Right atrium auricular region (tissue), 2 donors: ENCODE measurements around the gene TSNAXIP1. TPM values are rescaled to one million over a fixed set of nuclear protein-coding genes. Genes with fewer than 3 reads are reported as not detected.
"Not testable (repeated sequence)": the region's sequence is repeated elsewhere in the genome, so short reads cannot be mapped to it uniquely, and the experiment has no call there.

ENCODE experiments used
- DNase-seq: peaks from one replicate; pipeline ENCODE4 v3.0.0-alpha.2; 2019; ENCODE audit warnings: low spot score
- H3K27ac ChIP-seq, 2 donors: fragments of 200-600 bp; sonication (generic); 1 replicate in 1 of 2; 2 replicates in 1 of 2; pipeline ENCODE4 v1.5.1; 2016 to 2019
- H3K27me3 ChIP-seq, 2 donors: fragments of 200-600 bp; sonication (generic); one replicate each; pipeline versions ENCODE4 v1.5.1 to v1.6.0; 2017 to 2019
- H3K36me3 ChIP-seq: fragments of 200-600 bp; sonication (generic); one replicate; pipeline ENCODE4 v1.5.1; 2016
- H3K4me1 ChIP-seq, 2 donors: fragments of 200-600 bp; sonication (generic); one replicate each; pipeline versions ENCODE4 v1.5.1 to v1.6.0; 2017 to 2019
- H3K4me3 ChIP-seq, 2 donors: fragments of 200-600 bp; sonication (generic); 1 replicate in 1 of 2; 2 replicates in 1 of 2; pipeline ENCODE4 v1.5.1; 2017 to 2019; ENCODE audit warnings: mild to moderate bottlenecking in 1 of 2, moderate library complexity in 1 of 2
- H3K9me3 ChIP-seq, 2 donors: fragments of 200-600 bp; sonication (generic); one replicate each; pipeline ENCODE4 v1.5.1; 2019
- total RNA-seq, 2 donors: library from RNA; depleted of rRNA; stranded (reverse); fragments of >200 nt; gene quantifications; one replicate each; pipeline ENCODE4 v1.1.0, GENCODE V29; 2016
- TF ChIP-seq, protein P1 (sequence below), 2 donors: fragments of 200-600 bp; sonication (generic); IDR thresholded peaks; one replicate each; pipeline ENCODE4 v1.5.1; 2019; ENCODE audit warnings: antibody characterized with exemption in 2 of 2

Gene TSNAXIP1
- total RNA-seq, 2 donors from 2014 or later, result 0.55 TPM; not detected in 1

DNA sequence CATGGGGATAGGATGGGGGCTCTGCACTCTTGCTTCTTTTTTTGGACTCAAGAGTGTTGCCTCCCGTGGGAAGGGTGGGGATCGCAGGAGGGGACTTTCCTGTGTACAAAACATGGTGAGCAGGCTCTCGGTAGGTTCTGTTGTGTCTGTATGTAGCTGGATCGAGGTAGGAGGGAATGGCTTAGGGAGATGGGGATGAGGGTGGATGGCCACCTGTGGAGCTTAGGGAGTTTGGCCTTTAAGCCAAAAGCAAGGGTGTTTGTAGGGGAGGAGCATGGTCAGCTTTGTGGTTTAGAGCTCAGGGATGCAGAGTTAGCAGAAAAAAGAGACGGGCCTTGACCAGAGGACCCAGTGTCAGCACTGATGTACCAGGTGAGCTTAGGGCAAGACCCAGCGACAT lies 55.2 kb downstream of the TSNAXIP1 start:
- Histone ChIP-seq H3K27me3 (no peaks in the 10 kb centered on the region), H3K9me3 (no peaks in the 10 kb centered on the region), H3K27ac (peak overlapping the region; percentile 88 to 95), H3K4me1 (peaks cover 0 to 72% of the 10 kb centered on the region in 2 donors), H3K4me3 (no peak overlapping the region), H3K36me3 (peaks cover 19% of the 10 kb centered on the region)
- TF ChIP-seq, protein P1, sequence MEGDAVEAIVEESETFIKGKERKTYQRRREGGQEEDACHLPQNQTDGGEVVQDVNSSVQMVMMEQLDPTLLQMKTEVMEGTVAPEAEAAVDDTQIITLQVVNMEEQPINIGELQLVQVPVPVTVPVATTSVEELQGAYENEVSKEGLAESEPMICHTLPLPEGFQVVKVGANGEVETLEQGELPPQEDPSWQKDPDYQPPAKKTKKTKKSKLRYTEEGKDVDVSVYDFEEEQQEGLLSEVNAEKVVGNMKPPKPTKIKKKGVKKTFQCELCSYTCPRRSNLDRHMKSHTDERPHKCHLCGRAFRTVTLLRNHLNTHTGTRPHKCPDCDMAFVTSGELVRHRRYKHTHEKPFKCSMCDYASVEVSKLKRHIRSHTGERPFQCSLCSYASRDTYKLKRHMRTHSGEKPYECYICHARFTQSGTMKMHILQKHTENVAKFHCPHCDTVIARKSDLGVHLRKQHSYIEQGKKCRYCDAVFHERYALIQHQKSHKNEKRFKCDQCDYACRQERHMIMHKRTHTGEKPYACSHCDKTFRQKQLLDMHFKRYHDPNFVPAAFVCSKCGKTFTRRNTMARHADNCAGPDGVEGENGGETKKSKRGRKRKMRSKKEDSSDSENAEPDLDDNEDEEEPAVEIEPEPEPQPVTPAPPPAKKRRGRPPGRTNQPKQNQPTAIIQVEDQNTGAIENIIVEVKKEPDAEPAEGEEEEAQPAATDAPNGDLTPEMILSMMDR (IDR thresholded peaks at IDR 0.05), result no peak
- DNase-seq, result no peak

DNA sequence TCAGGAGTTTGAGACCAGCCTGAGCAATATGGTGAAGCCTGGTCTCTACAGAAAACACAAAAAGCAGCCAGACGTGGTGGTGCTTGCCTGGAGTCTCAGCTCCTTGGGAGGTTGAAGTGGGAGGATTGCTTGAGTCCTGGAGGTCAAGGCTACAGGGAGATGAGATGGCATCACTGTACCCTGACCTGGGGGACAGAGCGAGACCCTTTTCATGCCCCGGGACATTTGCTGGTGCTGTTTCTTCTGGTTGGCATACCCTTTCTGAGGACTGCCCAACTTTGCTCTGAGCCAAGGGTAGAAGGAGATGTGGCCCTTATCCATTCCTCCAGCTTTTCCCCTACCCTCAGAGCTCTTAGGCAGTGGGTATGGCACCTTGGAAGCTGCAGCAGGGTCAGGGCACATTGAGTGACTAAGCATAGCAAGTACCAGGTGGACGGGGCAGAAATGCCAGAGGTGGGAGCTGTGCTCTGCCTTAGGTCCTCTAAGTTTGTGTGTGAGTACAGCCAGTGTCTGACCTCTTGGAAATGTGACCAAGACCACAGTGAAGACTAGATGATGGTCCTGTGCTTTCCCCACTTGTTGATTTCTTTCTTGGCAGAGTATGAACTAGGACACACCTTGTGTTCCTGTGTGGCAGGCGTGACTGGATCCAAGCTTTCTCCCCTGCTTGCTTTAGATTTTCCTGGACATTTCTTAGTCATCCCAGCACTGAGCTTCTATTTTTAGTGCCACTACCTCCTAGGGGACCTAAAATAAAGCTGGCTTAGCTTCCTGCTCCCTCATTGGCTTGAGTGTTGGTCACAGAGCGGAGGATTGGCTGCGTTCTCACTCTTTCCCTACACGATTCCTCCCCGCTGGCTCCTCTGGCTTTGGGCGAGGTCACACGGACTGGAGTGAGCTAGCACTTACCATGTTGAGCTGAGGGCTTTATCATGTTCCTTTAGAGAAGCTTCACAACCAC lies 56.2 kb downstream of the TSNAXIP1 start:
- H3K27ac ChIP-seq, result peak overlapping the region; percentile 88 to 95
- H3K4me1 ChIP-seq, result peaks cover 0 to 61% of the 10 kb centered on the region in 2 donors
- no peak overlapping the region for H3K4me3 ChIP-seq
- DNase-seq, result peak; percentile 91
- peaks cover 30% of the 10 kb centered on the region for H3K36me3 ChIP-seq
- H3K9me3 ChIP-seq, result no peaks in the 10 kb centered on the region
- H3K27me3 ChIP-seq, result no peaks in the 10 kb centered on the region
- TF ChIP-seq, protein P1 (IDR thresholded peaks at IDR 0.05), result no peak

DNA sequence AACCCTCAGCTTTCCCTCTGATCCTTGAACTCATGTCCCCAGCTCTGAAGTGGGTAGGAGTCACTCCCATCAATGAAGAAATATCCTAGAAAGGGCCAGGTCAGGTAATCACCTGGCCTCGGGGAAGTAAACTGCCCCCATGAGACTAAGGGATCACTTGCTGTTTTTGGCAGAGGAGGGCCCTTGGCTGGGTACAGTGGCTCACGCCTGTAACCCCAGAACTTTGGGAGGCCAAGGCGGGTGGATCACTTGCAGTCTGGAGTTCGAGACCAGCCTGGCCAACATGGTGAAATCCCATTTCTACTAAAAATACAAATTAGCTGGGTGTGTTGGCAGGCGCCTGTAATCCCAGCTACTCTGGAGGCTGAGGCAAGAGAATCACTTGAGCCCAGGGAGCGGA lies 57.4 kb downstream of the TSNAXIP1 start:
- H3K4me1 ChIP-seq, result peaks cover 0 to 50% of the 10 kb centered on the region in 2 donors
- DNase-seq, H3K27me3 ChIP-seq, H3K9me3 ChIP-seq, H3K4me3 ChIP-seq: not testable (repeated sequence)
- H3K36me3 ChIP-seq, result peaks cover 41% of the 10 kb centered on the region
- H3K27ac ChIP-seq, result peak overlapping the region; percentile 88 to 95

DNA sequence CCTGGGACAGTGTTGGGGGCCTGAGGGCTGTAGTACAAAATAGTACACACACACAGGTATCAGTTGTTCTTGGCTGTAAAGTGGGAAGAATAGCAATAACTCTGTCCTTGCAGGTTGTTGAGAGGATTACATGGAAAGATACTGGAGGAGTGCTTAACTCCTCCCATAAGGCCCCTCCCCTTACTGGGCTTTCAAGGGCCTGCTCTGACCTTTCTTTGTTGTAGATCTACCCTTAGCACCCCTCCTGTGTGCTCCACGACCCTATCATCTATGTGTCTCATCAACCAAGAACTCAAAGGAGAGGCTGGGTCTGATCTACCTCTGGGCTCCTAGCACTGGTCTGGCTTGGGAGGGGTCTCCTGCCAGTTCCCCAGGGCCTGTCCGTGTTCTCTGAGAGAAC lies 57.9 kb downstream of the TSNAXIP1 start:
- peak overlapping the region; percentile 88 to 95 for H3K27ac ChIP-seq
- H3K27me3 ChIP-seq, result no peaks in the 10 kb centered on the region
- no peaks in the 10 kb centered on the region for H3K9me3 ChIP-seq
- H3K36me3 ChIP-seq, result peaks cover 47% of the 10 kb centered on the region
- no peak for DNase-seq
- H3K4me1 ChIP-seq, result peaks cover 0 to 50% of the 10 kb centered on the region in 2 donors
- H3K4me3 ChIP-seq, result no peak overlapping the region
- TF ChIP-seq, protein P1 (IDR thresholded peaks at IDR 0.05), result no peak

DNA sequence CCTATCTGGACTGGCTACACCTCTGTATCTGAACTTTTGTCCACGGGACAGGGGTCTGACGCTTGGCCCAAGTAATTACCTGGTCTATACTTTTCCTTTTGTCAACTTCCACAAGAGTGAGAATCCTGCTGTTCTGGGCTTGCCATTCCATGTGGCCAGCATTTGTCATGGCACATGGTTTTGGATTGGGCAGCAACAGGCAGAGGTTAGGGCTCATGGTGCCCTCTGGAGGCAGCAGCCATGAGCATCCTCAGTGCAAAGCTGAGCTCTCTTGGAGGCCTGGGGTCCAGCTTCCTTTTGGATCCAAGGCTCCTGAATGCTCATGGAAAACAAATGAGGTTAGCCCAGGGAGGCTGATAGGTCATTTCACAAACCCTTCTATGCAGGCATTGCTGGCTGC lies 58.6 kb downstream of the TSNAXIP1 start:
- no peak for DNase-seq
- no peaks in the 10 kb centered on the region for H3K27me3 ChIP-seq
- no peaks in the 10 kb centered on the region for H3K9me3 ChIP-seq
- TF ChIP-seq, protein P1 (IDR thresholded peaks at IDR 0.05), result peak in 1 of 2 donors; percentile 48
- no peak overlapping the region for H3K4me3 ChIP-seq
- H3K4me1 ChIP-seq, result peaks cover 0 to 44% of the 10 kb centered on the region in 2 donors
- peak overlapping the region in 1 of 2 donors; percentile 88 for H3K27ac ChIP-seq
- H3K36me3 ChIP-seq, result peaks cover 54% of the 10 kb centered on the region

DNA sequence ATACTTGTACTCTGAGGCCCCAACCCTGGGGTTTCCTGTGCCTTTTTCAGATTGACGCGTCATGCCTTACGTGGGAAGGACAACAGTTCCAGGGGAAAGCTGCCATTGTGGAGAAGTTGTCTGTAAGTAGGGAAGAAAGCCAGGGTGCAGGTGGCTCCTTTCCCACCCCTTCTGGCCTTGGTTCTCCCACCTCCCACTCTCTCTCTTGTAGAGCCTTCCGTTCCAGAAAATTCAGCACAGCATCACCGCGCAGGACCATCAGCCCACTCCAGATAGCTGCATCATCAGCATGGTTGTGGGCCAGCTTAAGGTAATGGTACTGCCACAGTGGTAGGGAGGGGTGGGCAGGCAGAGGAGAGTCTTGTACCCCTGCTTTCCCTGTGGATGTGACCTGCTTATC lies 61.6 kb downstream of the TSNAXIP1 start:
- DNase-seq, result no peak
- H3K27me3 ChIP-seq, result no peaks in the 10 kb centered on the region

More for the DNA sequence above, 61.6 kb downstream of the TSNAXIP1 start:
- TF ChIP-seq, protein P1 (IDR thresholded peaks at IDR 0.05), result no peak
- Histone ChIP-seq H3K4me1 (peaks cover 0 to 21% of the 10 kb centered on the region in 2 donors), H3K9me3 (no peaks in the 10 kb centered on the region), H3K4me3 (no peak overlapping the region), H3K36me3 (peaks cover 70% of the 10 kb centered on the region), H3K27ac (no peak overlapping the region)
